Measurements from ENCODE around the gene DRICH1.
"Not testable (repeated sequence)": the region's sequence is repeated elsewhere in the genome, so short reads cannot be mapped to it uniquely, and the experiment has no call there.

Gene DRICH1

DNA sequence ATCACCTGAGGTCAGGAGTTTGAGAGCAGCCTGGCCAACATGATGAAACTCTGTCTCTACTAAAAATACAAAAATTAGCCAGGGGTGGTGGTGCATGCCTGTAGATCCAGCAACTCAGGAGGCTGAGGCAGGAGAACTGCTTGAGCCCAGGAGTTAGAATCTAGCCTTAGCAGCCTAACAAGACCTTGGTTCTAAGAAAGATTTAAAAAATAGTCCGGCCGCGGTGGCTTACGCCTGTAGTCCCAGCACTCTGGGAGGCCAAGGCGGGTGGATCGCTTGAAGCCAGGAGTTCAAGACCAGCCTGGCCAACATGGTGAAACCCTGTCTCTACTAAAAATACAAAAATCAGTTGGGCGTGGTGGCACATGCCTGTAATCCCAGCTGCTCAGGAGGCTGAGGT is 14.4 kb upstream of the DRICH1 start:
- DNase-seq = not testable (repeated sequence)

DNA sequence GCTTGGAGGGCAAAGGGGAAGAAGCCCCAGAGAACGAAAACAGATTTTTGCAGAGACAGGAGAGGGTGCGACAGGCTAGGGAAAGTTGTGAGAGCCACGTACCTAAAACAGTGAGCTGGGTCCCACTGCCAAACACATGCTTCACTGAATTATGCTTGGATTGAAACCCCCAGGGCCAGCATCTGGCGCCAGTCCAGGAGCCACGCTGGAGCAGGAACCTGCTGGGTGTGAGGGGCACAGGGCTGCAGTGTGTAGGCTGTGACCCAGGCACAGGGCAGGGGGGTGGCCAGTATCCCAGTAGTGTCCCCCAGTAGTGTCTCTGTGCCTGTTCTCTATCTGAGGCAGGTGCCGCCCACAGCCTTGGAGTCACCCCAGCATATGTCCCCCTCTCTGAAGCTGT is 8.1 kb upstream of the DRICH1 start:
- not testable (repeated sequence) for DNase-seq

GRCh38 chr22:23639661-23640060 is 7.5 kb upstream of the DRICH1 start:
- DNase-seq = no peak

GRCh38 chr22:23638611-23639010 is 6.5 kb upstream of the DRICH1 start:
- no peak for DNase-seq

DNA sequence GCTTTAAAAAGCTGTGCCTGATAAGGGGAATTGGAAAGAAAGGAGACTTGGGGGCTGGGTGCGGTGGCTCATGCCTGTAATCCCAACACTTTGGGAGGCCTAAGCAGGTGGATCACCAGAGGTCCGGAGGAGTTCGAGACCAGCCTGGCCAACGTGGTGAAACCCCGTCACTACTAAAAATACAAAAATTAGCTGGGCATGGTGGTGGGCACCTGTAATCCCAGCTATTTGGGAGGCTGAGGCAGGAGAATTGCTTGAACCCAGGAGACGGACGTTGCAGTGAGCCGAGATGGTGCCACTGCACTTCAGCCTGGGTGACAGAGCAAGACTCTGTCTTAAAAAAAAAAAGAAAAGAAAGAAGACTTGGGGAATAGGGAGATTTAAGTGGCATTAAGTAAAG is 3.2 kb upstream of the DRICH1 start:
- DNase-seq = not testable (repeated sequence)

GRCh38 chr22:23628056-23628743 is 3.9 kb downstream of the DRICH1 start:
- DNase-seq = not testable (repeated sequence)

- not testable (repeated sequence) for DNase-seq
These were observed 4.6 kb downstream of the DRICH1 start for GRCh38 chr22:23627401-23628055.

GRCh38 chr22:23626286-23626975 is 5.7 kb downstream of the DRICH1 start:
- DNase-seq = no peak

DNA sequence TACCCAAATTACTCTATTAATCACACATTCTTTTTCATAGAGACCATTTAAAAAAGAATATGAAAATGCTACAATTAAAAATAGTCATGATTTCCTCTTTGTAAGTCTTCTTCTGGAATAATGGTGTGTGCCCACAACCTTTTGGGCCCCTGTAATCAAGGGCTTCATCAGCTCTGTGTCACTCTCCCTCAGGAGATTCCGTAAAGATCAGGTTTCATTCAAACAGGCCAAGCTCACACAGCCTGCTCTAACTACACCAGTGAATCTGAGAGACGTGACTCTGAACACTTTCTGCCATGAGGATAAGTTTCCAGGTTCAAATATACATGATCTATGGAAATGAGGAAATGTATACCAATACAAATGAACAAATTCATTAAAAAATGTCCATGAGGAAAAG is 9.5 kb downstream of the DRICH1 start:
- DNase-seq = no peak

- DNase-seq = not testable (repeated sequence)
These were observed 10.2 kb downstream of the DRICH1 start for GRCh38 chr22:23621916-23622315.

DNA sequence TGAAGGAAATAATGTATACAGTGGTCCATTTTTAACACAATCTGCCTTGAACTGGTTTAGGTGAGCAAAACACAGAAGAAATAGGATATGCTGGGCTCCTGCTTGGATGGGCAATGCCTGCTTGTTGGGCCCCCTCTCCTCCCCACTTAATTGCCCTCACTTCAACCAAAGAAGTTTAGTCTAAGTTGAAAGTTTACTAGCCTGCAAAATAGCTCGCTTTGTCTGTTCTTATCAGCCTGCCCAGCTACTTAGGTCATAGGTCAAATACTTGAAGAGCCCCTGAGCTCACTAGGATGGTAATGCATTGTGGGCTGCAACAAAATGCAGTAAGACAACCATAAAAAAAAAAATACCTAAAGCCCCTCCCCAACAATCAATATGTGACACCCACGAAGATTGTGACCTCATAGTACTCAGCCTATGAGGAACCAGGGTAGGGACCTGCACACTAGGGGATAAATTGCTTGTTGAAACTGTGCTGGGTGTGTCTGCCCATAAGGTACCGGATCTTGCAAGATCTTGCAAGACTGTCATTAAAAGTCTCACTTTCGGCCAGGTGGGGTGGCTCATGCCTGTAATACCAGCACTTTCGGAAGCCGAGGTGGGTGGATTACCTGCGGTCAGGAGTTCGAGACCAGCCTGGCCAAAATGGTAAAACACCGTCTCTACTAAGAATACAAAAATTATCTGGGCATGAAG is 10.9 kb downstream of the DRICH1 start:
- DNase-seq = no peak

GRCh38 chr22:23613193-23613972 is 18.7 kb downstream of the DRICH1 start:
- no peak for DNase-seq

DNA sequence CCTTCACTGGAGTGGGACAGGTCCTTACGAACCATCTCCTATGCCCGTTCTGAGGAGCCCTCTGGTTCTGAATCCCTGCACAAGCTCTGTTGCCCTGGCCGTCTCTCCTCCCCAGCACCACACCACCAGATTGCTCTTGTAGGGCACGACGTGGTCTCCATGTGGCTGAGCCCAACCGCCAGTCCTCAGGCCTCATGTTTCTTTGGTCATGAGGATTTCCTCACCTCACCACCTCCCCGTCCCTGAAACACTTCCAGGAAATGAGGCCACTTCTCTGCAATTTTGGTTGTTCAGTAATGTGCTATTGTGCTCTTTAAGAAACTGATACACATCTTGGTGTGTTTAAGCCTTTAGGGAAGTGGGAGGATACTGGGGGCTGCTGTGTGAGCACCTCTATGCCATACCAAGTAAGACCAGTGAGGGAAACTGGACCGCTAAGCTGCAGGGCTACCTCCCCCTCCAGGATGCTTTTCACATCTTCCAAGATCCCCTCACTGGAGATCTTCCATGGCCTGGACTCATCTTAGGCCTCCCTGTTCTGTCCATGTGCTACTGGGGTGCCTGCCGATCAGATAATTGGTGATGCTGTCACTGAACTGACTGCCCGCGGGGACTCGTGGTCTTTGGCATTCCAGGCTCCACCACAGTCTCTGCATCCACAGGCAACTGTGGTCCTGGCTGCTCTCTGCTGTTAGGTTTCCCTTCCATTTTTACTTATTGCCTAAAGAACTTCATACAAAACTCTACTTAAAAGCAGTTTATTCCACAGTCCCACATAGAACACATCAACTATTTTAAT is 21.9 kb downstream of the DRICH1 start:
- no peak for DNase-seq

DNA sequence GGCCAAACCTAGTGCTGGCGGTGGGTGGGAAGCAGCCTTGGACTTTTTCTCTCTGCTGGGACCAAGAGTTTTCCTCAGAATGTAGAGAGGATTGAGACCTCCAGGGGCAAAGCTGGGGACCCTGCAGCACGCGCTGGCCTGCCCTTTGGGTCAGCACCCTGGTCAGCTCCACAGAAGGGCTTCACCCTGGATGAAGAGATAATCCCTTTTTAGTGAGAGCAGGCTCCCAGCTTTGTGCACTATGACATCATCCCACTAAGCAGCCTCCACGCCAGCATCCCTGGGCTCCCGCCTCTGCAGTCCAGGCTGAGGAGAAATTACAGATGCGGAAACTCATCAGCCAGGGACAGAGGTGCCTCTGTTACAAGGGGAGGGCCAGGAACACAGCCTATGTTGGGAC is 23.5 kb downstream of the DRICH1 start:
- DNase-seq = no peak

DNA sequence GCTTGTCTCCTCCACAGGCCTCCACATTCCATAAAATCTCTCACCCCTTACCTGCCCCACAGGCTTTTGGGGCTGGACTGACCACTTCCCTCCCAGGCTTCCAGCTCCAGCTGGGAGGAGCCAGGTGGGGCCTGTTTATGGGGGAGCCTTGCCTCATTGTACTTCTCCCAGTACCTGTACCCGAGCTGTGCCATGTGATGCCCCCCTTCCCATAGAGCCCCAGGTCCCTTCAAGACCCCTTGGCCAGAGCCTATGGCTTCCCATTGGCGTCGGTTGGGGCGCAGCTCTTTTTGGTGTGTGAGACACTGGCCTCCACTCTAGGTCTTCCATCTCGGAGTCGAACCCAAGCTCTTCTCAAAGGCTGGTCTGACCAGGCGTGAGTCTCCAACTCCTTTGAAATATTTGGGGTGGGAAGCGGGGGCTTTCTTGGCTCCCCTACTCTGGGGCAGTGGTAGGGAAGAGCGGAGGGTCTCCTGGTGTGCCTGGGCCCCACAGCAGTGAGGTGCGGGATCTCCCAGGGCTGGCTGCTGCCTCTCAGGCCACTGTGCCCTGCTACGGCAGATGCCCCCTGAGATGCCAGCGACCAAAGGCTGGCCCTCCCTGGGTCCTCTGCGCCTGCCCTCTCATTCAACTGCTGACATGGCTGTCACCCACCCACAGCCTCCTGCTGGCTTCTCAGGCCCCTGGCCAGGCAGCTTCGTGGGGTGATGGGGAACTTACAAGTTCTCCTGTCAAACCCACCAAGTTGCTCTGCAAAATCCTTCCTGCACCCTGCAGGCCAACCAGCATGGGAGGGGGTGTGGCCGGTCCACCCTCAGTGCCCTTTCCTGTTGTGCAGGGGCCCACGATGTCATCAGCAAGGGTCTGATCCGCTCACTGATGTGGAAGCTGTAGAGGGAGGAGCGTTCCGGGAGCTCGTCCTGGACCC is 25.7 kb downstream of the DRICH1 start:
- no peak for DNase-seq

- DNase-seq = no peak
These were observed 27.0 kb downstream of the DRICH1 start for GRCh38 chr22:23604939-23605712.

DNA sequence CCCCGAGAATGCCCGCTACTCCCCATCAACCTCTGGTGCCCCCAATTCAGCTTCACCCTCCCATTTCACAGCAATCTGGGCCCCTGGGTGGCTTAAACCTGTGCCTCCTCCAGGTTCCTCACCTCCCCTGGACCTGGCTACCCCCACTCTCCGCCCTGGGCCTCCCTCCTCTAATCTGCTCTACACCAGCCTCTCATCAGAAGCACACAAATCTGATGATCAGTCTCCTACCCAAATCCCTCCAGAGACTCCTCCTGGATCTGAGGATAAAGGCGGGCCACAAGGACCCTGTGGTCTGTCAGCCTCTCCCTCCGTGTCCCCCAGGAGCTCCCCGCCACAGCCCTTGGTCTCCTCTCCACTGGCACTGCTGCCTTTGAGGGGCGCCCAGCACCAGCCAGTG is 28.9 kb downstream of the DRICH1 start:
- DNase-seq = no peak

- no peak for DNase-seq
These were observed 33.2 kb downstream of the DRICH1 start for GRCh38 chr22:23598805-23599518.

Measured in NCI-H1105 (cell line).